Activated CD8-positive, alpha-beta memory T cell treated with anti-CD3 and anti-CD28 coated beads, Interleukin-2, amount 10 ng/mL, durations not matched to agents 7 days and 5 days (primary cell): ENCODE results near the gene TEAD3. TPM values are rescaled to one million over a fixed set of nuclear protein-coding genes. Genes with fewer than 3 reads are reported as not detected.
A peak's percentile ranks its signal among the peaks of the same experiment; 100 is the strongest.
"Not testable (repeated sequence)": the region's sequence is repeated elsewhere in the genome, so short reads cannot be mapped to it uniquely, and the experiment has no call there.

ENCODE experiments used
- ATAC-seq: fragments of 150-1000 bp; cut with Tn5 transposase; one replicate; pipeline ENCODE4 v1.10.0; 2021; ENCODE audit warnings: moderate library complexity
- CTCF ChIA-PET: fragments of 350-600 bp; sonication (Branson Sonifier 250); formaldehyde crosslinking; loops from one replicate; lab custom pipeline; 2021; ENCODE audit warnings: antibody characterized with exemption; lab: Charles Lee
- DNase-seq: peaks from one replicate; pipeline ENCODE4 v3.0.0-alpha.2; 2020
- H3K27ac Mint-ChIP-seq: one replicate; pipeline ENCODE4 v1.8.0; 2021; ENCODE audit warnings: mild to moderate bottlenecking, mixed read lengths
- H3K27me3 Mint-ChIP-seq: one replicate; pipeline ENCODE4 v1.8.0; 2021; ENCODE audit warnings: mixed read lengths
- H3K36me3 Mint-ChIP-seq: one replicate; pipeline ENCODE4 v1.8.0; 2021; ENCODE audit warnings: mild to moderate bottlenecking, mixed read lengths
- H3K4me1 Mint-ChIP-seq: one replicate; pipeline ENCODE4 v1.8.0; 2021; ENCODE audit warnings: mixed read lengths
- H3K4me3 Mint-ChIP-seq: one replicate; pipeline ENCODE4 v1.8.0; 2021; ENCODE audit warnings: mild to moderate bottlenecking, moderate library complexity, mixed read lengths
- H3K9me3 Mint-ChIP-seq: one replicate; pipeline ENCODE4 v1.8.0; 2022; ENCODE audit warnings: low read depth, mixed read lengths
- total RNA-seq, 2 experiments: library from RNA; stranded (reverse); gene quantifications; one replicate each; pipeline ENCODE4 v1.2.3, GENCODE V29; 2021

TEAD3 gene
- total RNA-seq, result under 1 TPM in 1 of 2 experiments, not detected in 1; 0.16 TPM

DNA sequence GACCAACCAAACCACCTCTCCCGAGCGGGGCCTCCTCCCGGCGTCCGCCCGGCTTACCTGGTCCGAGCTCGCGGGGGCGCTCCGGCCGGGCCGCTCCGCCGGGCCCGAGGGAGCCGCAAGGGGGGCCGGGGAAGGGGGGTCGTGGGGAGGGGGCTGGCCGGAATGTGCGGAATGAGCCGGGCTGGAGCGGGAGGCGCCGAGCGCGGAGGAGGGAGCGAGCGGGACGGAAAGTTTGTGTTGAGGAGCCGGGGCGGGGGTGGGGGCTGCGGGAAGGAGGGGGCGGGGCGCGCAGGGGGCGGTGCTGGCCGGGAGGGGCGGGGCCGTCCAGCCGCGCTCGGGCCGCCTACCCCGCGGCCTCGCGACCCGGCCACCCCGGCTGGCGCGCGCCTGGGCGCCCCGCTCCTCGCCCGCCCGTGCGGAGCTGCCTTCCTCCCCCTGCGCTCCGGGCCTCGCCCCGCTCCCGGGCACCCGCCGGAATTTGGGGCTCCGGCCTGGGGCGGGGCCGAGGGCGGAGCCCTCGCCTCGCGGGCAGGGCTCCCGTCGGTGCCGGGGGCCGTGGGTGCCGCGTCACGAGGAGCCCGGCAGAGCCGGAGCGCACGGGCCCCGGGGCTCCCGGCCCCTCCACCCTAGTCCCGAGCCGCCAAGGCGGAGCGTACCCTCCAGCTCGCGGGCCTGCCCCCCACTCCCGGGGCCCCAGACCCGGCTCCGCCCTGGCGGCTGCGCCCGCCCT, at the start of gene TEAD3:
Gene TEAD3 (minus strand): TSS at position 239 of the 730 bp plus-strand sequence.
- Mint-ChIP-seq H3K4me3 (peak within 1 kb of the TSS; percentile 55), H3K27me3 (peaks cover 42% of the 10 kb centered on the region), H3K36me3 (no peaks in the 10 kb centered on the region), H3K9me3 (no peaks in the 10 kb centered on the region), H3K27ac (no peak within 1 kb of the TSS), H3K4me1 (peaks cover 9% of the 10 kb centered on the region)
- peak; percentile 81 for ATAC-seq
- peak; percentile 52 for DNase-seq
- CTCF ChIA-PET, result interaction anchor here (0.7 to 1.7 kb wide), 8 partner anchors 13 to 240 kb away, joined by 3 to 7 read pairs (median 3); no protein-coding TSS in a partner anchor

DNA sequence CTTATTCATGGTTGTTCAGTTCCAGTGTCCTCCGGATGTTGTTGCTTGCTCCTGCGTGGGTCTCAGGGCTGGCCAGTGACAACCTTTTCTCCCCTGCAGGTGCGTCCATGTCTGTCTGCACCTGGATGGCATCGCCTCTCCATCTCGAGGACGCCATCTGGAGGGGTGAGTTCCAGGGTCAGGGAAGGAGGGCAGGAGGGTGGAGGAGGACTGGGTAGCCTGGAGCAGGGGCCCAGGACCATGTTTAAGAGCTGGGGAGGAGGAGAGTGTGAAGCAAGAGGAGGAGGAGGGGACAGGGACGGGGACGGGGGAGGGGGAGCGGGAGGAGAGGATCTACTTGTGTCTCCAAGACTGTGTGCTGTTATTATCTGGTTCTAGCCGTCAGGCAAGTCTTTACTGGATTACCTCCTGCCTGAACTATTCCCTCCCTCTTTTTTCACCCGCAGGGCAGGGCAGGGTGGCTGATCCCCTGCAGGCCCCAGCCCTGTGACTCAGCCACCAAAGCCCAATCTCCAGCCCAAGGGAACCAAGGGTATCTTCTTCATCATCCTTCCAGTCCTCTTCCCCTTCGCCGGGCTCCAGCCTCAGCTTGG, 48.0 kb upstream of the TEAD3 start:
- Mint-ChIP-seq H3K4me1 (peaks cover 1% of the 10 kb centered on the region), H3K36me3 (no peaks in the 10 kb centered on the region), H3K27me3 (peaks cover 7% of the 10 kb centered on the region), H3K4me3 (no peak overlapping the region), H3K27ac (no peak overlapping the region), H3K9me3 (no peaks in the 10 kb centered on the region)
- no peak for ATAC-seq
- CTCF ChIA-PET, result interaction anchor here (0.6 to 4.7 kb wide), 3 partner anchors 7 to 50 kb away, joined by 3 to 15 read pairs (median 4); no protein-coding TSS in a partner anchor
- no peak for DNase-seq

DNA sequence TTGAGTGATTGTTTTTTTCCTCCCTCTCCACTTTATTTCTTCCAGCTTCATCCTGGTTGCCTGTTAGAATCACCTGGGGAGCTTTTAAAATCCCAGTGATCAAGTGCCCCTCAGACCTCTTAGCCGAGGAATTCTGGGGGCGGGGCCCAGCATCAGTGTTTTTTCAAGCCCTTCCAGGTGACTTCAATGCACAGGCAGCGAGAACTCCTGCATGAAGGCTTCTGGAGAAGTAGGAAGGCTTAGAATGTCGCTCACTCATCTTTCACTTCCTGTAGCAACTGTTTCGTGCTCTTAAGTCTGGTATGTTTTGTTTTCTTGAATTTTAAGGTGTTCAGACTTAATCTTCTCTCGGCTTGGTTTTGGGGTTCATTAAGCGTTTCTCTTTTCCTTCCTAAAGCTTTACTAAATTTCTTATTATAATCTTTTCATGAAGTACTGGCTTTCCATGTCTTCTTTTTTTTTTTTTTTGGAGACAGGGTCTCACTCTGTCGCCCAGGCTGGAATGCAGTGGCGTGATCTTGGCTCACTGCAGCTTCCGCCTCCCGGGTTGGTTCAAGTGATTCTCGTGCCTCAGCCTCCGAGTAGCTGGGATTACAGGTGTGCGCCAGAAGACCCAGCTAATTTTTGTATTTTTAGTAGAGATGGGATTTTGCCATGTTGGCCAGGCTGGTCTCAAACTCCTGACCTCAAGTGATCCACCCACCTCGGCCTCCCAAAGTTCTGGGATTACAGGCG, 46.7 kb upstream of the TEAD3 start:
- Mint-ChIP-seq H3K4me1 (peaks cover 1% of the 10 kb centered on the region), H3K27ac (no peak overlapping the region), H3K4me3 (no peak overlapping the region), H3K27me3 (peaks cover 6% of the 10 kb centered on the region), H3K9me3 (no peaks in the 10 kb centered on the region), H3K36me3 (no peaks in the 10 kb centered on the region)
- CTCF ChIA-PET, result interaction anchor here (1.5 to 4.7 kb wide), 2 partner anchors 8 to 193 kb away, joined by 4 to 15 read pairs; partner anchors contain the start of gene ARMC12
- ATAC-seq (no peak), DNase-seq (no peak)

DNA sequence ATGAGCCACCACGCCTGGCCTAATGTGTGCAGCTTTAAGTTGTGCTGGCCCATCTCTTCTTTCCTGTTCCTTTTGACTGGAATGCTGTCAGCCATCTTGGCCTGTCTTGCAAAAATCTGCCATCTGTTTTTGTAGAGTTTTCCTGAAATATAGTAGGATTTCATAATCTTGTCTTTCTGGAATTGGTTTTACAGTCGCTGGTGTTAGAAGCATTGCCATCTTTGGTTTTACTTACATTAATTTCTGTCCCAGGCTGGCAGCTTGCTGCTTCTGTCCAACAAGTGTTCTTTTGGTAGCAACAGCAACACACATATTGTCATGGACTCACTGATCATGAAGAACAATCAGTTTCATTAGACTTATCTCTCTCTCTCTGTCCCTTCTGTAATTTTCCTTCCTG, 45.0 kb upstream of the TEAD3 start:
- H3K27me3 Mint-ChIP-seq, result peaks cover 6% of the 10 kb centered on the region
- DNase-seq, result no peak
- CTCF ChIA-PET, result interaction anchor here (1.1 to 4.7 kb wide), 3 partner anchors 10 to 195 kb away, joined by 3 to 16 read pairs (median 15); no protein-coding TSS in a partner anchor
- H3K4me1 Mint-ChIP-seq, result peaks cover 1% of the 10 kb centered on the region
- no peaks in the 10 kb centered on the region for H3K9me3 Mint-ChIP-seq
- no peak for ATAC-seq
- H3K4me3 Mint-ChIP-seq, result no peak overlapping the region
- H3K36me3 Mint-ChIP-seq, result no peaks in the 10 kb centered on the region
- no peak overlapping the region for H3K27ac Mint-ChIP-seq

DNA sequence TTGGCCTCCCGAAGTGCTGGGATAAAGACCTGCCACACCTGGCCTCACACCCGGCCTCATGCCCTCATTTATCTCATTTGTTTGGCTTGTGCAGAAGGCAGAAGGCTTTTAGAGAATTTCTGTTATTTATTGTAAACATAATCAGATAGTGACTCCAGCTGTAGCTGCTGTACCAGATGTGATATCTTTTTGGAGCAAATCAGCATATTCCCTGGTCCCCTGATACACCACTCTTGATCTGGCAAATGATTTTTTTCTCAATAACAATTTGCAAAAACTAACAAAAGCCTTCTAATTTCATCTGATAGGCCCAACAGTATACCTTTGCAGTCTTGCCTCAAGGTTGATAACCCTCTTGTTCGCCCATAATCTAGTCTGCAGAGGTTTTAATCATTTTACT, 42.3 kb upstream of the TEAD3 start:
- no peak overlapping the region for H3K27ac Mint-ChIP-seq
- CTCF ChIA-PET, result interaction anchor here (0.7 to 1.0 kb wide), 2 partner anchors 13 to 220 kb away, joined by 3 to 4 read pairs; no protein-coding TSS in a partner anchor
- H3K36me3 Mint-ChIP-seq, result no peaks in the 10 kb centered on the region
- peaks cover 4% of the 10 kb centered on the region for H3K4me1 Mint-ChIP-seq
- ATAC-seq (no peak), DNase-seq (no peak)
- H3K27me3 Mint-ChIP-seq, result peaks cover 11% of the 10 kb centered on the region
- no peaks in the 10 kb centered on the region for H3K9me3 Mint-ChIP-seq
- H3K4me3 Mint-ChIP-seq, result no peak overlapping the region

DNA sequence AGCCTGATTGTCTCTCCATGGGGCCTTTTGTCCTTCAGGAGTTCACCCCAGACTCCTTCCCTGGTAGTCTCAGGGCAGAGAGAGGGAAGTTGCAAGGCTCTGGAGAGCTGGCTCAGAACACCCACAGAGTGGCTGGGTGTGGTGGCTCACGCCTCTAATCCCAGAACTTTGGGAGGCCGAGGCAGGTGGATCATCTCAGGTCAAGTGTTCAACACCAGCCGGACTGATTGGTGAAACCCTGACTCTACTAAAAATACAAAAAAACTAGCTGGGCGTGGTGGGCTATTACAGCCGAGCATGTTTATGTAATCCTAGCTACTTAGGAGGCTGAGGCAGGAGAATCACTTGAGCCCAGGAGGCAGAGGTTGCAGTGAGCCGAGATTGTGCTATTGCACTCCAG, 39.0 kb upstream of the TEAD3 start:
- not testable (repeated sequence) for H3K4me1 Mint-ChIP-seq, H3K4me3 Mint-ChIP-seq, DNase-seq, H3K27ac Mint-ChIP-seq, ATAC-seq, H3K9me3 Mint-ChIP-seq, H3K36me3 Mint-ChIP-seq
- H3K27me3 Mint-ChIP-seq, result peaks cover 18% of the 10 kb centered on the region
- CTCF ChIA-PET, result interaction anchor here (1.0 to 1.6 kb wide), 3 partner anchors 13 to 29 kb away, joined by 3 to 4 read pairs (median 4); no protein-coding TSS in a partner anchor

DNA sequence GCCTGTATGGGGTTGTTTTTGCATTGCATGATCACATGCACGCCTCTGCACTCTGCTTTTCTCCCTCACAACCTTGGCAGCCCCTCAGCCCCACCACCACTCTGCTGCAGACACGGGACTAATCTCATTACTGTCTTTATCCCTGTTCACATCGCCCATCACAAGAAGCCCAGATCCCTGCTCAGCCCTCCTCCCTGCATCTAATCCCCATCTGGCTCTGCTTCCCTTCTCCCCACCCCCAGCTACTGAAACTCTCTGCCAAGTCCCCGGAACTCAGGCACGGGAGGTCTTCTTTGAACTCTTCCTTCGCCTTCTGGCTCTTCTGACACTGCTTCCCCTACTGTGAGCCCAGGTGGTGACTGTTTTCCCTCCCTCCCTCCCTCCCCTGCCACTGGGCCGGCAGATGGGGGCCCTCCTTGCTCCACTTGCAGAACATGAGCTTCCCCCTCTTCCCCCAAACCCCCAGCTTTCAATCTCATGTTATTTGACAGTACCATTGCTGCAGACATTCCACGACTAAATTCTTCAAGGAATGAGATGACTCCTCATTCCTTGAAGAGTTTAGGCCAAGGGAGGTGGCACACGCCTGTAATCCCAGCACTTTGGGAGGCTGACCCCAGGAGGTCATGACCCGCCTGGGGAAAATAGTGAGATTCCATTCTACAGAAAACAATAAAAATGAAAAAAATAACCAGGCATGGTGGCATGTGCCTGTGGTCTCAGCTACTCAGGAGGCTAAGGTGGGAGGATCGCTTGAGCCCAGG, 37.7 kb upstream of the TEAD3 start:
- H3K27me3 Mint-ChIP-seq, result peaks cover 16% of the 10 kb centered on the region
- ATAC-seq, result no peak
- no peaks in the 10 kb centered on the region for H3K9me3 Mint-ChIP-seq
- H3K36me3 Mint-ChIP-seq, result no peaks in the 10 kb centered on the region
- DNase-seq, result no peak
- no peak overlapping the region for H3K27ac Mint-ChIP-seq
- H3K4me3 Mint-ChIP-seq, result no peak overlapping the region
- peaks cover 3% of the 10 kb centered on the region for H3K4me1 Mint-ChIP-seq
- CTCF ChIA-PET, result interaction anchor here (0.9 kb wide), 1 partner anchor 17 kb away, joined by 3 read pairs; no protein-coding TSS in a partner anchor

DNA sequence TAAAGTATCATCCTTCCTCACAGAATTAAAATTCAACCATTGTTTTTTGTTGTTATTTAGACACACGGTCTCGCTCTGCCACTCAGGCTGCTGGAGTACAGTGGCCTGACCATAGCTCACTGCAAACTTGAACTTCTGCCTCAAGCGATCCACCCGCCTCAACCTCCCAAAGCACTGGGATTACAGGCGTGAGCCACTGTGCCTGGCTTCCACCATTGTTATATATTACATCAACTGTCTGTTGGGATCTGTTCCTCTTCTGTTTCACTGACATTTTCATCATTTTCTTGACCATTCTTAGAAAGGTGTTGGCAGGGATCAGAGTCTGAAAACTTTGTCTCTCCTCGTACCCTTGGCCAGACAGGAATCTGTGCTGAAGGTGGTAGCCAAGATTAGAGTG, 37.1 kb upstream of the TEAD3 start:
- no peak overlapping the region for H3K4me3 Mint-ChIP-seq
- H3K4me1 Mint-ChIP-seq, result peaks cover 3% of the 10 kb centered on the region
- DNase-seq (no peak), ATAC-seq (no peak)
- no peak overlapping the region for H3K27ac Mint-ChIP-seq
- peaks cover 14% of the 10 kb centered on the region for H3K27me3 Mint-ChIP-seq
- no peaks in the 10 kb centered on the region for H3K36me3 Mint-ChIP-seq
- CTCF ChIA-PET, result interaction anchor here (0.9 kb wide), 1 partner anchor 18 kb away, joined by 3 read pairs; no protein-coding TSS in a partner anchor
- no peaks in the 10 kb centered on the region for H3K9me3 Mint-ChIP-seq

DNA sequence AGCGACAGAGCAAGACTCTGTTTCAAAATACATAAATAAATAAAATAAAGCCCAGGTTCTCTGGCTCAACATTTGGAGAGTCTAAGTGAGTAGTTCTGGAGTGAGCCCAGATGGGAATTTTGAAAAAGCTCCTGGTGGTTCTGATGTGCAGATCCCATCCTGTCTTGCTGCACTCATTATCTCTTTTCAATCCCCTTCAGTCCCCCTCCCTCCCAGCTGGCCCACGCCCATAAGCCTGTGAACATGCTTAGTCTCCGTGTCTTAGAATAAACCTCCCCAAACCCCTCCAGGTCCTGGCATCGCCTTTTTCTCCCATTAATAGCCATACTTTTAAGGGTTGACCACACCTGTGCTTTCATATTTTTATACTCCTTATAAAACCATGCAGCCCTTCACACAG, 35.2 kb upstream of the TEAD3 start:
- no peaks in the 10 kb centered on the region for H3K9me3 Mint-ChIP-seq
- CTCF ChIA-PET, result interaction anchor here (3.0 to 3.1 kb wide), 2 partner anchors 9 to 21 kb away, joined by 14 to 24 read pairs; no protein-coding TSS in a partner anchor
- no peaks in the 10 kb centered on the region for H3K36me3 Mint-ChIP-seq
- DNase-seq (no peak), ATAC-seq (no peak)
- peaks cover 16% of the 10 kb centered on the region for H3K27me3 Mint-ChIP-seq
- no peak overlapping the region for H3K27ac Mint-ChIP-seq
- H3K4me1 Mint-ChIP-seq, result peaks cover 3% of the 10 kb centered on the region
- no peak overlapping the region for H3K4me3 Mint-ChIP-seq

DNA sequence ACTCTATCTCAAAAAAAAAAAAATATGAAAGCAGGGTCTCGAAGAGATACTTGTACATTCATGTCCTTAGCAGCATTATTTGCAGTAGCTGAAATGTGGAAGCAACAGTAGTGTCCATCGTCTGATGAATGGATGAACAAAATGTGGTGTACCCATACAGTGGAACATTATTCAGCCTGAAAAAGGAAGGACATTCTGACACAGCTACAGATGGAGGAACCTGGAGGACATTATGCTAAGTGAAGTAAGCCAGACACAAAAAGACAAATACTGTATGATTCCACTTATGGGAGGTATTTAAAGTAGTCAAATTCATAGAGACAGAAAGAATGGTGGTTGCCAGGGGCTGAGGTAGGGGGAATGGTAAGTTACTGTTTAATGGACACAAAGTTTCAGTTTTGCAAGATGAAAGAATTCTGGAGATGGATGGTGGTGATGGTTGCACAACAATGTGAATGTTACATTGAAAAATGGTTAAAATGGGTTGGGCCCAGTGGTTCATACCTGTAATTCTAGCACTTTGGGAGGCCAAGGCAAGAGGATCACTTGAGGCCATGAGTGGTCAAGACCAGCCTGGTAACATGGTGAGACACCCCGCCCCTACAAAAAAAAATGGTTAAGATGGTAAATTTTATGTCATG, 27.6 kb upstream of the TEAD3 start:
- DNase-seq (no peak), ATAC-seq (no peak)
- Mint-ChIP-seq H3K4me1 (peaks cover 17% of the 10 kb centered on the region), H3K9me3 (no peaks in the 10 kb centered on the region), H3K36me3 (no peaks in the 10 kb centered on the region), H3K27ac (peak overlapping the region; percentile 30), H3K27me3 (peaks cover 3% of the 10 kb centered on the region), H3K4me3 (no peak overlapping the region)
- CTCF ChIA-PET, result interaction anchor here (2.4 to 7.9 kb wide), 4 partner anchors 7 to 212 kb away, joined by 11 to 89 read pairs (median 48); partner anchors contain the start of gene ARMC12

DNA sequence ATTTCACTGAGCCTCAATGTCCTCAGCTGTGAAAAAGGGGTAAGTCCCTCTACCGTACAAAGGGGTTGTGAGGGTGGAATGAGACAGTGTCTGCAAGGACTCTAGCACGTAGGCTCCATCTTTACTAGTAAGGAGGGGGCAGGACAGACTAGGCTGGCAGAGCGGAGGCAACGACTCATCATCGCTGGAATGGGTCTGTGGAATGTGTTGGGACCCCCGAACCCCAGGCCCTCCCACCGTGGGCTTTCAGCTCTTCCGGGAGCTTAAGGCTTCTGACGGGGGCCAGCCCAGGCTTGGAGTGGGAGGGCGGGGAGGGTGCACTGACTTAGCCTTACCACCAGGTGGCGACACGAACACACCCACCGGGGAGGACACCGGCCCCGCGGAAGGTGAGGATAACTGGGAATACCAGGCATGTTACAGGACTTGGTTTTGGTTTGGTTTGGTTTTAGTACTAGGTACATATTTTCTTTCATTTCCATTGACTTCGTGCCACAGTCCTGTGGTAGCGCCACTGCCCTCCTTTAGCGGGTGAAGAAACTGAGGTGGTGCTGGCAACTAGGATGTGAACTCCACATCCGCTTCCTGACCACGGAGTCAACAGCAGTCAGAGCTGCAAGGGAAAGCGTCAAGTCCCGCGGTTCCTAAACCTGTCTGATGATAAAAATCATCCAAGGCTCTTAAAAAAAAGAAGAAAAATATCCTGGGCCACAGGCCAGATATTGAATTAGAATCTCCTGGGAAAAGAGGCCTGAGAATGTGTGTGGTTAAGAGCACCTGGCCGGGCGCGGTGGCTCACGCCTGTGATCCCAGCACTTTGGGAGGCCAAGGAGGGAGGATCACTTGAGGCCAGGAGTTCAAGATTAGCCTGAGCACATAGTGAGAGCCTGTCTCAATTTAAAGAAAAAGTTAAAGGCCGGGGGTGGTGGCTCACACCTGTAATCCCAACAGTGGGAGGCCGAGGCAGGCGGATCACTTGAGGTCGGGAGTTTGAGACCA, 26.1 kb upstream of the TEAD3 start:
- peaks cover 5% of the 10 kb centered on the region for H3K27me3 Mint-ChIP-seq
- ATAC-seq (peak; percentile 91), DNase-seq (peak; percentile 88)
- CTCF ChIA-PET, result interaction anchor here (0.6 to 7.9 kb wide), 28 partner anchors 8 to 437 kb away, joined by 3 to 89 read pairs (median 4); partner anchors contain the start of genes ARMC12, DEF6 and TEAD3
- H3K9me3 Mint-ChIP-seq, result no peaks in the 10 kb centered on the region
- peaks cover 17% of the 10 kb centered on the region for H3K4me1 Mint-ChIP-seq
- peak overlapping the region; percentile 73 for H3K27ac Mint-ChIP-seq
- H3K4me3 Mint-ChIP-seq, result peak overlapping the region; percentile 56
- H3K36me3 Mint-ChIP-seq, result no peaks in the 10 kb centered on the region
